Fibroblast of lung (primary cell): Measurements from ENCODE around the gene LANCL2.

Experiments used
- EZH2 ChIP-seq: IDR thresholded peaks from 2 replicates; pipeline ENCODE4 v1.5.1; 2012; ENCODE audit warnings: low read length, control low read depth, mild to moderate bottlenecking; ENCODE audit errors: missing control alignments
- TF ChIP-seq, protein P1 (sequence below), 2 donors: IDR thresholded peaks in 1 of 2; conservative IDR thresholded peaks in 1 of 2; 1 replicate in 1 of 2; 2 replicates in 1 of 2; pipeline ENCODE4 v1.5.1; 2011 to 2012; ENCODE audit warnings: low read length in 2 of 2, control low read depth in 1 of 2, inconsistent platforms in 1 of 2, low read depth in 1 of 2, mild to moderate bottlenecking in 1 of 2

DNA sequence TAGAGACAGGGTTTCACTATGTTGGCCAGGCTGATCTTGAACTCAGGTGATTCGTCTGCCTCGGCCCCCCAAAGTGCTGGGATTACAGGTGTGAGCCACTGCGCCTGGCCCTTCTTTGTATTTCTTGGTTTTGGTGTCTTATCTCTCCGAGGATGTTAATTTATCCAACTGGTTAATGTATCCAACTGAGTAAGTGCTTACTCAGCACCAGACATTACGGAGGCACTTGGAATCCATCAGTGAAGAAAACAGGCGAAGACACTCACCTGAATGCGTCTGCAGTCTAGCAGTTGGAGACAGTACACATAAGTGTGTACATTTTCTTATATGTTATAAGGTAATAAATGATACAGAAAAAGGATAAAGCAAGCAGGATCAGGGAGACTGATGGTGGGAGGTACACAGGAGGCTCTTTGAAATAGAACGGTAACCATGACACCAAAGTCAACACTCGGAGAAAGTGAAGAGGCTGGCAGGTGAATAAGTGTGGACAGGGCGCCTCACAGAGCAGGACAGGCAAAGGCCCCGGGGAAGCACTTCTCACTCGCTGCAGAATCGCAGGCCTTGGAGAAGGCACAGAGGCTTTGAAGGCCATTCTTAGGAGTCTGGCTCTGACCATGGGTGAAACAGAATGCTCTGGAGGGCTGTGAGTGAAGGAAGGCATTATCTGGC, 73.1 kb downstream of the LANCL2 start:
- TF ChIP-seq, protein P1, sequence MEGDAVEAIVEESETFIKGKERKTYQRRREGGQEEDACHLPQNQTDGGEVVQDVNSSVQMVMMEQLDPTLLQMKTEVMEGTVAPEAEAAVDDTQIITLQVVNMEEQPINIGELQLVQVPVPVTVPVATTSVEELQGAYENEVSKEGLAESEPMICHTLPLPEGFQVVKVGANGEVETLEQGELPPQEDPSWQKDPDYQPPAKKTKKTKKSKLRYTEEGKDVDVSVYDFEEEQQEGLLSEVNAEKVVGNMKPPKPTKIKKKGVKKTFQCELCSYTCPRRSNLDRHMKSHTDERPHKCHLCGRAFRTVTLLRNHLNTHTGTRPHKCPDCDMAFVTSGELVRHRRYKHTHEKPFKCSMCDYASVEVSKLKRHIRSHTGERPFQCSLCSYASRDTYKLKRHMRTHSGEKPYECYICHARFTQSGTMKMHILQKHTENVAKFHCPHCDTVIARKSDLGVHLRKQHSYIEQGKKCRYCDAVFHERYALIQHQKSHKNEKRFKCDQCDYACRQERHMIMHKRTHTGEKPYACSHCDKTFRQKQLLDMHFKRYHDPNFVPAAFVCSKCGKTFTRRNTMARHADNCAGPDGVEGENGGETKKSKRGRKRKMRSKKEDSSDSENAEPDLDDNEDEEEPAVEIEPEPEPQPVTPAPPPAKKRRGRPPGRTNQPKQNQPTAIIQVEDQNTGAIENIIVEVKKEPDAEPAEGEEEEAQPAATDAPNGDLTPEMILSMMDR (conservative IDR thresholded peaks at IDR 0.05 in 1 of 2, IDR thresholded peaks at IDR 0.05 in 1 of 2; ENCODE audit: low read depth in 1 of 2, low read length in 2 of 2), result no peak
- TF ChIP-seq EZH2, result no peak
